NT2/D1 (cell line): Measurements from ENCODE around the gene LILRB5.
"Not testable (repeated sequence)": the region's sequence is repeated elsewhere in the genome, so short reads cannot be mapped to it uniquely, and the experiment has no call there.

ENCODE experiments used
- SUZ12 ChIP-seq: IDR thresholded peaks from 2 replicates; pipeline ENCODE4 v1.6.1; 2011; ENCODE audit not compliant: insufficient read length, insufficient read depth; ENCODE audit errors: extremely low read depth
- YY1 ChIP-seq: IDR thresholded peaks from 2 replicates; pipeline ENCODE4 v1.6.1; 2011; ENCODE audit not compliant: insufficient read length, insufficient read depth
- ZNF274 ChIP-seq: IDR thresholded peaks from 2 replicates; pipeline ENCODE4 v1.6.1; 2011; ENCODE audit warnings: mild to moderate bottlenecking, low read depth, low read length

DNA sequence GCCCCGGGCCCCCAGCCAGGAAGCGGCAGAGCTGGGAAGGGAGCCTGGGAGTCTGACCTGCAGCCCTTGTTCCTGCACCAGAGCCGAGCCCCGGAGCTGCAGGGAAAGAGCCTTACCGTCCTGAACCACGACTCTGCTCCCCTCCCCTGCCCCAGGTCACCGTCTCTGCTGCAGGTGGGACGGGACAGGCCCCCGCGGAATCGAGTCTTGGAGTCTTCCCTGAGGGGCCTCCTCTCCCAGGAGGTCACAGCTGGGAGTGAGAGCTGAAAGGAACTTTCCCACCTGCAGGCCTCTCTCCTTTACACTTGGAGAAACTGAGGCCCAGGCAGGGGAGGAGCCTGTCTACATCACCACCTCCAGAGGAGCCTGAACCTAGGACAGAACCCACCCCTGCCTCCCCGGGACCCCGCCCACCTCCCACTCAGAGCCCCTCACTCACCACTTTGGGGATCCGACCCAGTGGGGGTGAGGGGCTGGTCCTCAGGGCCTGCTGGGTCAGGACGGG lies 20.1 kb upstream of the LILRB5 start:
- TF ChIP-seq SUZ12, ZNF274, YY1: not testable (repeated sequence)
